HEK293 (cell line): ENCODE measurements around the gene ZNF484.

Experiments
- CTCF ChIA-PET: fragments of 350-600 bp; formaldehyde crosslinking; extraction: SDS; loops from one replicate; lab custom pipeline; 2021; ENCODE audit warnings: antibody characterized with exemption; lab: Yijun Ruan, JAX
- POLR2A ChIA-PET: fragments of 300-600 bp; formaldehyde crosslinking; extraction: SDS; loops from one replicate; lab custom pipeline; 2020; ENCODE audit warnings: antibody characterized with exemption, inconsistent platforms; lab: Yijun Ruan, JAX
- H3K27ac ChIP-seq: fragments of 200-500 bp; sonication (Bioruptor generic); 2 replicates; pipeline ENCODE4 v1.5.1; 2014; ENCODE audit warnings: low read depth, low read length, control low read depth, inconsistent platforms; ENCODE audit errors: extremely low read depth
- H3K36me3 ChIP-seq, 2 experiments: fragments of 200-500 bp in 1 of 2; sonication (Bioruptor generic) in 1 of 2; 1 replicate in 1 of 2; 2 replicates in 1 of 2; pipeline ENCODE4 v1.5.1; 2014 to 2017; ENCODE audit warnings: inconsistent platforms in 2 of 2, low read length in 2 of 2; ENCODE audit not compliant: control insufficient read depth in 2 of 2, insufficient read depth in 1 of 2
- H3K4me1 ChIP-seq: fragments of 200-500 bp; sonication (Bioruptor generic); 2 replicates; pipeline ENCODE4 v1.5.1; 2014; ENCODE audit warnings: mild to moderate bottlenecking, low read length, inconsistent platforms; ENCODE audit not compliant: control insufficient read depth, insufficient read depth
- H3K4me3 ChIP-seq: 2 replicates; pipeline ENCODE4 v1.5.1; 2011; ENCODE audit warnings: low read depth, mild to moderate bottlenecking, control low read depth, low read length, moderate library complexity
- H3K9me3 ChIP-seq: fragments of 200-500 bp; sonication (Bioruptor generic); 2 replicates; pipeline ENCODE4 v1.5.1; 2014; ENCODE audit warnings: low read depth, low read length, inconsistent platforms; ENCODE audit not compliant: control insufficient read depth, insufficient read depth
- MEIS1 ChIP-seq: sonication (generic); formaldehyde crosslinking; IDR thresholded peaks from 2 replicates; pipeline ENCODE4 v1.8.1; 2022; ENCODE audit warnings: missing genetic modification reagents, mild to moderate bottlenecking, borderline replicate concordance
- MYNN ChIP-seq: fragments of 450-650 bp; formaldehyde crosslinking; IDR thresholded peaks from 2 replicates; pipeline ENCODE4 v1.5.1; 2016; ENCODE audit warnings: missing biosample characterization, missing genetic modification characterization, borderline replicate concordance
- RBAK ChIP-seq: fragments of 450-650 bp; formaldehyde crosslinking; IDR thresholded peaks from 2 replicates; pipeline ENCODE4 v1.5.1; 2016; ENCODE audit warnings: missing biosample characterization, missing genetic modification characterization
- SP3 ChIP-seq: fragments of 450-650 bp; formaldehyde crosslinking; IDR thresholded peaks from 2 replicates; pipeline ENCODE4 v1.5.1; 2016; ENCODE audit warnings: missing biosample characterization, missing genetic modification characterization
- ZIC2 ChIP-seq: fragments of 450-650 bp; formaldehyde crosslinking; IDR thresholded peaks from 2 replicates; pipeline ENCODE4 v1.5.1; 2016; ENCODE audit warnings: missing biosample characterization, missing genetic modification characterization
- ZNF132 ChIP-seq: fragments of 450-650 bp; formaldehyde crosslinking; IDR thresholded peaks from 2 replicates; pipeline ENCODE4 v1.5.1; 2017; ENCODE audit warnings: missing biosample characterization, missing genetic modification characterization, borderline replicate concordance
- ZNF174 ChIP-seq: fragments of 450-650 bp; formaldehyde crosslinking; IDR thresholded peaks from 2 replicates; pipeline ENCODE4 v1.5.0; 2017; ENCODE audit warnings: missing biosample characterization, mild to moderate bottlenecking, missing genetic modification characterization
- ZNF404 ChIP-seq: fragments of 450-650 bp; formaldehyde crosslinking; IDR thresholded peaks from 2 replicates; pipeline ENCODE4 v1.5.1; 2017; ENCODE audit warnings: missing biosample characterization, missing genetic modification characterization
- ZNF423 ChIP-seq: fragments of 450-650 bp; formaldehyde crosslinking; IDR thresholded peaks from 2 replicates; pipeline ENCODE4 v1.5.1; 2016; ENCODE audit warnings: missing biosample characterization, missing genetic modification characterization
- ZNF426 ChIP-seq: fragments of 450-650 bp; formaldehyde crosslinking; IDR thresholded peaks from 2 replicates; pipeline ENCODE4 v1.5.1; 2017; ENCODE audit warnings: missing biosample characterization, missing genetic modification characterization, mild to moderate bottlenecking, inconsistent platforms, moderate library complexity
- ZNF510 ChIP-seq: fragments of 450-650 bp; formaldehyde crosslinking; IDR thresholded peaks from 2 replicates; pipeline ENCODE4 v1.5.1; 2018; ENCODE audit warnings: mild to moderate bottlenecking, missing genetic modification characterization, missing biosample characterization; ENCODE audit not compliant: insufficient replicate concordance
- ZNF660 ChIP-seq: fragments of 450-650 bp; IDR thresholded peaks from 2 replicates; pipeline ENCODE4 v1.5.1; 2018; ENCODE audit warnings: missing biosample characterization, mild to moderate bottlenecking, missing genetic modification characterization
- ZNF791 ChIP-seq: fragments of 450-650 bp; formaldehyde crosslinking; IDR thresholded peaks from 2 replicates; pipeline ENCODE4 v1.5.1; 2016; ENCODE audit warnings: missing biosample characterization, missing genetic modification characterization
- ZNF830 ChIP-seq: fragments of 450-650 bp; IDR thresholded peaks from 2 replicates; pipeline ENCODE4 v1.5.0; 2018; ENCODE audit warnings: missing biosample characterization, missing genetic modification characterization, low read depth, mild to moderate bottlenecking, moderate library complexity
- ZSCAN23 ChIP-seq: fragments of 450-650 bp; formaldehyde crosslinking; IDR thresholded peaks from 2 replicates; pipeline ENCODE4 v1.5.1; 2016; ENCODE audit warnings: missing biosample characterization, missing genetic modification characterization
- TF ChIP-seq, protein P1 (sequence below): fragments of 450-650 bp; formaldehyde crosslinking; IDR thresholded peaks from 2 replicates; pipeline ENCODE4 v1.5.1; 2017; ENCODE audit warnings: missing biosample characterization, missing genetic modification characterization
- TF ChIP-seq, protein P2 (sequence below): fragments of 450-650 bp; formaldehyde crosslinking; conservative IDR thresholded peaks from 2 replicates; pipeline ENCODE4 v1.5.1; 2016; ENCODE audit warnings: low read depth, missing biosample characterization, missing genetic modification characterization
- TF ChIP-seq, protein P3 (sequence below): fragments of 450-650 bp; formaldehyde crosslinking; IDR thresholded peaks from 2 replicates; pipeline ENCODE4 v1.5.1; 2016; ENCODE audit warnings: missing biosample characterization, missing genetic modification characterization
- TF ChIP-seq, protein P4 (sequence below): fragments of 450-650 bp; formaldehyde crosslinking; IDR thresholded peaks from 2 replicates; pipeline ENCODE4 v1.5.1; 2017; ENCODE audit warnings: missing biosample characterization, missing genetic modification characterization
- TF ChIP-seq, protein P5 (sequence below): fragments of 450-650 bp; formaldehyde crosslinking; IDR thresholded peaks from 2 replicates; pipeline ENCODE4 v1.5.1; 2016; ENCODE audit warnings: missing biosample characterization, missing genetic modification characterization
- TF ChIP-seq, protein P6 (sequence below): fragments of 450-650 bp; formaldehyde crosslinking; IDR thresholded peaks from 2 replicates; pipeline ENCODE4 v1.5.1; 2016; ENCODE audit warnings: missing biosample characterization, missing genetic modification characterization

Gene ZNF484

DNA sequence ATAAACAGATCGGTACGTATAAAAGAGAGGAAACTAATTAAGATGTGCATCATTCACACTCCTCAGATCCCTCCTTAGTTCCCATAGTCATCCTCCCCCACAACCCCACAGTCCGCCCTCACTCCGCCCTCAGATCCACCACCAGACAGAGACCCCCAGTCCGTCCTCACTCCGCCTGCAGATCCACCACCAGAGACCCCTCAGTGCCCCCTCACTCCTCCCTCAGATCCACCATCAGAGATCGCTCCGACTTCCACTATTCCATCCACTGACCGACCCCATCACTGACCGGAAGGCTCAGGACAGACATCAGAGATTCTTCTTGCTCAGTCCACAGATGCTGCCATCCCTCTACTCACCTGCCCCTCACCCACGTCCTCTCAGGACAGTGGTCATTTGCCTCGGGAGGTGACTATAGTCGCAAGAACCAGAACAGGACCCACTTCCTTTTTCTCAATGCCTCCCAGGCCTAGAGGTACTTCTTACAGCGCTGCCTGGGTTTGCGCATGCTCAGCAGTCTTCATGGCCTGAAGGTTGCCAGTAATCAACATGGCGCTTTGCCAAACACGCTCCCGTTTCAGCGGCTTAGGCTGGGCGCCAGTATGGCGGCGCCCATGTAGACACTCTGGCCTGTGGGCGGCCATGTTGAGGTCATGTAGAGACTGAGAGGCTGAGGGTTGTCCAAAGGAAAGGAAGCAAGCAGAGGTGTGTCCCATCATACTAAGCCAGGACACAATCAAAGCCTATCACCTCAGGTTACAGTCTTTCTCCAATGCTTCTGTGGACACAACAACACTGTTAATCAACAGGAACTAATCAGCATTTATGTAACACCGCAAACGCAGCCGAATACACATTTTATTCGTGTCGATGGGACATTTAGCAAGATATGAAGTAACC is at the start of gene ZNF484 (continued):
- TF ChIP-seq, protein P1, sequence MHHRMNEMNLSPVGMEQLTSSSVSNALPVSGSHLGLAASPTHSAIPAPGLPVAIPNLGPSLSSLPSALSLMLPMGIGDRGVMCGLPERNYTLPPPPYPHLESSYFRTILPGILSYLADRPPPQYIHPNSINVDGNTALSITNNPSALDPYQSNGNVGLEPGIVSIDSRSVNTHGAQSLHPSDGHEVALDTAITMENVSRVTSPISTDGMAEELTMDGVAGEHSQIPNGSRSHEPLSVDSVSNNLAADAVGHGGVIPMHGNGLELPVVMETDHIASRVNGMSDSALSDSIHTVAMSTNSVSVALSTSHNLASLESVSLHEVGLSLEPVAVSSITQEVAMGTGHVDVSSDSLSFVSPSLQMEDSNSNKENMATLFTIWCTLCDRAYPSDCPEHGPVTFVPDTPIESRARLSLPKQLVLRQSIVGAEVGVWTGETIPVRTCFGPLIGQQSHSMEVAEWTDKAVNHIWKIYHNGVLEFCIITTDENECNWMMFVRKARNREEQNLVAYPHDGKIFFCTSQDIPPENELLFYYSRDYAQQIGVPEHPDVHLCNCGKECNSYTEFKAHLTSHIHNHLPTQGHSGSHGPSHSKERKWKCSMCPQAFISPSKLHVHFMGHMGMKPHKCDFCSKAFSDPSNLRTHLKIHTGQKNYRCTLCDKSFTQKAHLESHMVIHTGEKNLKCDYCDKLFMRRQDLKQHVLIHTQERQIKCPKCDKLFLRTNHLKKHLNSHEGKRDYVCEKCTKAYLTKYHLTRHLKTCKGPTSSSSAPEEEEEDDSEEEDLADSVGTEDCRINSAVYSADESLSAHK (tag by site-specific recombination), result no peak
- no peak for TF ChIP-seq ZNF404 (tag by site-specific recombination)
- no peak for TF ChIP-seq ZIC2 (tag by site-specific recombination)
- TF ChIP-seq, protein P2, sequence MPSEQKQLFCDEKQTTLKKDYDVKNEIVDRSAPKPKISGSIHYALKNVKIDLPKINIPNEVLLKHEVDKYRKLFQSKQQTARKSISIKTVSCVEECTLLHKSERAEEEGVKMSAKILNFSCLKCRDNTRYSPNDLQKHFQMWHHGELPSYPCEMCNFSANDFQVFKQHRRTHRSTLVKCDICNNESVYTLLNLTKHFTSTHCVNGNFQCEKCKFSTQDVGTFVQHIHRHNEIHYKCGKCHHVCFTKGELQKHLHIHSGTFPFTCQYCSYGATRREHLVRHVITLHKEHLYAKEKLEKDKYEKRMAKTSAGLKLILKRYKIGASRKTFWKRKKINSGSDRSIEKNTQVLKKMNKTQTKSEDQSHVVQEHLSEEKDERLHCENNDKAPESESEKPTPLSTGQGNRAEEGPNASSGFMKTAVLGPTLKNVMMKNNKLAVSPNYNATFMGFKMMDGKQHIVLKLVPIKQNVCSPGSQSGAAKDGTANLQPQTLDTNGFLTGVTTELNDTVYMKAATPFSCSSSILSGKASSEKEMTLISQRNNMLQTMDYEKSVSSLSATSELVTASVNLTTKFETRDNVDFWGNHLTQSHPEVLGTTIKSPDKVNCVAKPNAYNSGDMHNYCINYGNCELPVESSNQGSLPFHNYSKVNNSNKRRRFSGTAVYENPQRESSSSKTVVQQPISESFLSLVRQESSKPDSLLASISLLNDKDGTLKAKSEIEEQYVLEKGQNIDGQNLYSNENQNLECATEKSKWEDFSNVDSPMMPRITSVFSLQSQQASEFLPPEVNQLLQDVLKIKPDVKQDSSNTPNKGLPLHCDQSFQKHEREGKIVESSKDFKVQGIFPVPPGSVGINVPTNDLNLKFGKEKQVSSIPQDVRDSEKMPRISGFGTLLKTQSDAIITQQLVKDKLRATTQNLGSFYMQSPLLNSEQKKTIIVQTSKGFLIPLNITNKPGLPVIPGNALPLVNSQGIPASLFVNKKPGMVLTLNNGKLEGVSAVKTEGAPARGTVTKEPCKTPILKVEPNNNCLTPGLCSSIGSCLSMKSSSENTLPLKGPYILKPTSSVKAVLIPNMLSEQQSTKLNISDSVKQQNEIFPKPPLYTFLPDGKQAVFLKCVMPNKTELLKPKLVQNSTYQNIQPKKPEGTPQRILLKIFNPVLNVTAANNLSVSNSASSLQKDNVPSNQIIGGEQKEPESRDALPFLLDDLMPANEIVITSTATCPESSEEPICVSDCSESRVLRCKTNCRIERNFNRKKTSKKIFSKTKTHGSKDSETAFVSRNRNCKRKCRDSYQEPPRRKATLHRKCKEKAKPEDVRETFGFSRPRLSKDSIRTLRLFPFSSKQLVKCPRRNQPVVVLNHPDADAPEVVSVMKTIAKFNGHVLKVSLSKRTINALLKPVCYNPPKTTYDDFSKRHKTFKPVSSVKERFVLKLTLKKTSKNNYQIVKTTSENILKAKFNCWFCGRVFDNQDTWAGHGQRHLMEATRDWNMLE (tag by site-specific recombination), result peak; percentile 48
- no peak for TF ChIP-seq ZNF132 (tag by site-specific recombination)
- TF ChIP-seq RBAK (tag by site-specific recombination), result no peak
- TF ChIP-seq, protein P3, sequence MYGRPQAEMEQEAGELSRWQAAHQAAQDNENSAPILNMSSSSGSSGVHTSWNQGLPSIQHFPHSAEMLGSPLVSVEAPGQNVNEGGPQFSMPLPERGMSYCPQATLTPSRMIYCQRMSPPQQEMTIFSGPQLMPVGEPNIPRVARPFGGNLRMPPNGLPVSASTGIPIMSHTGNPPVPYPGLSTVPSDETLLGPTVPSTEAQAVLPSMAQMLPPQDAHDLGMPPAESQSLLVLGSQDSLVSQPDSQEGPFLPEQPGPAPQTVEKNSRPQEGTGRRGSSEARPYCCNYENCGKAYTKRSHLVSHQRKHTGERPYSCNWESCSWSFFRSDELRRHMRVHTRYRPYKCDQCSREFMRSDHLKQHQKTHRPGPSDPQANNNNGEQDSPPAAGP, result no peak; the same call in 1 of the 2 replicates
- TF ChIP-seq ZNF791 (tag by site-specific recombination), result no peak
- TF ChIP-seq, protein P4, sequence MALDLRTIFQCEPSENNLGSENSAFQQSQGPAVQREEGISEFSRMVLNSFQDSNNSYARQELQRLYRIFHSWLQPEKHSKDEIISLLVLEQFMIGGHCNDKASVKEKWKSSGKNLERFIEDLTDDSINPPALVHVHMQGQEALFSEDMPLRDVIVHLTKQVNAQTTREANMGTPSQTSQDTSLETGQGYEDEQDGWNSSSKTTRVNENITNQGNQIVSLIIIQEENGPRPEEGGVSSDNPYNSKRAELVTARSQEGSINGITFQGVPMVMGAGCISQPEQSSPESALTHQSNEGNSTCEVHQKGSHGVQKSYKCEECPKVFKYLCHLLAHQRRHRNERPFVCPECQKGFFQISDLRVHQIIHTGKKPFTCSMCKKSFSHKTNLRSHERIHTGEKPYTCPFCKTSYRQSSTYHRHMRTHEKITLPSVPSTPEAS (tag by site-specific recombination), result no peak

DNA sequence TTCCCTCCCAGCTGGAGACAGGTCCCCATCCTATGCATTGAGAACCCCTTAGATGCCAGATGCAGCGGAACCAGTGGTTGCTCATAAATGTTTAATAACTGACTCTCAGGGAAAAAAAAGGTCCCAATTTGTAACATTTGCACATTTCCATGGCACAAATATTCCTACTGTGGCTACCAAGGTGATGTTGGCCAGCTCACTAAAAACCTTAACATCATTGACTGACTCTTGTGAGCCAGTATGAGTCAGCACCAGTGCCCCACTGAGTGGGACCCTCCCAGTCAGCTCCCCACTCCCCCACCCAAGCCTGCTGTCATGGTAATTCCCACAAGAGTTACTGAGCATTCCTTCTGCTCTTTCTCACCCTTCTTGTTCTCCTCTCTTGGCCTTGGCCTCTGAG is 42.6 kb upstream of the ZNF484 start:
- POLR2A ChIA-PET, result no interaction called here
- TF ChIP-seq MYNN (tag by site-specific recombination) (no peak), ZNF174 (tag by site-specific recombination) (no peak), MEIS1 (CRISPR knock-in tag) (no peak), ZNF426 (tag by site-specific recombination) (no peak), ZNF660 (tag by site-specific recombination) (no peak), ZNF510 (tag by site-specific recombination) (no peak), ZSCAN23 (no peak), SP3 (tag by site-specific recombination) (no peak), ZNF830 (tag by site-specific recombination) (no peak), ZNF423 (no peak)
- TF ChIP-seq, protein P5, sequence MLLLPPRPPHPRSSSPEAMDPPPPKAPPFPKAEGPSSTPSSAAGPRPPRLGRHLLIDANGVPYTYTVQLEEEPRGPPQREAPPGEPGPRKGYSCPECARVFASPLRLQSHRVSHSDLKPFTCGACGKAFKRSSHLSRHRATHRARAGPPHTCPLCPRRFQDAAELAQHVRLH (tag by site-specific recombination), result no peak
- TF ChIP-seq, protein P6, sequence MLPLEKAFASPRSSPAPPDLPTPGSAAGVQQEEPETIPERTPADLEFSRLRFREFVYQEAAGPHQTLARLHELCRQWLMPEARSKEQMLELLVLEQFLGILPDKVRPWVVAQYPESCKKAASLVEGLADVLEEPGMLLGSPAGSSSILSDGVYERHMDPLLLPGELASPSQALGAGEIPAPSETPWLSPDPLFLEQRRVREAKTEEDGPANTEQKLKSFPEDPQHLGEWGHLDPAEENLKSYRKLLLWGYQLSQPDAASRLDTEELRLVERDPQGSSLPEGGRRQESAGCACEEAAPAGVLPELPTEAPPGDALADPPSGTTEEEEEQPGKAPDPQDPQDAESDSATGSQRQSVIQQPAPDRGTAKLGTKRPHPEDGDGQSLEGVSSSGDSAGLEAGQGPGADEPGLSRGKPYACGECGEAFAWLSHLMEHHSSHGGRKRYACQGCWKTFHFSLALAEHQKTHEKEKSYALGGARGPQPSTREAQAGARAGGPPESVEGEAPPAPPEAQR (tag by site-specific recombination), result no peak
- CTCF ChIA-PET, result interaction anchor here (0.6 to 1.5 kb wide), 3 partner anchors 16 to 396 kb away, joined by 3 read pairs; no protein-coding TSS in a partner anchor
- Histone ChIP-seq H3K4me3 (no peak overlapping the region), H3K4me1 (no peaks in the 10 kb centered on the region), H3K27ac (no peak overlapping the region), H3K36me3 (no peaks in the 10 kb centered on the region), H3K9me3 (no peaks in the 10 kb centered on the region)
